Stimulated activated CD8-positive, alpha-beta memory T cell treated with anti-CD3 and anti-CD28 coated beads, Interleukin-15, amount 100 ng/mL, for 24 hours (primary cell): ENCODE measurements around the gene AQP3.
"Not testable (repeated sequence)": the region's sequence is repeated elsewhere in the genome, so short reads cannot be mapped to it uniquely, and the experiment has no call there.

Experiments
- DNase-seq: peaks from one replicate; pipeline ENCODE4 v3.0.0-alpha.2; 2020; ENCODE audit warnings: low read depth

Gene AQP3

DNA sequence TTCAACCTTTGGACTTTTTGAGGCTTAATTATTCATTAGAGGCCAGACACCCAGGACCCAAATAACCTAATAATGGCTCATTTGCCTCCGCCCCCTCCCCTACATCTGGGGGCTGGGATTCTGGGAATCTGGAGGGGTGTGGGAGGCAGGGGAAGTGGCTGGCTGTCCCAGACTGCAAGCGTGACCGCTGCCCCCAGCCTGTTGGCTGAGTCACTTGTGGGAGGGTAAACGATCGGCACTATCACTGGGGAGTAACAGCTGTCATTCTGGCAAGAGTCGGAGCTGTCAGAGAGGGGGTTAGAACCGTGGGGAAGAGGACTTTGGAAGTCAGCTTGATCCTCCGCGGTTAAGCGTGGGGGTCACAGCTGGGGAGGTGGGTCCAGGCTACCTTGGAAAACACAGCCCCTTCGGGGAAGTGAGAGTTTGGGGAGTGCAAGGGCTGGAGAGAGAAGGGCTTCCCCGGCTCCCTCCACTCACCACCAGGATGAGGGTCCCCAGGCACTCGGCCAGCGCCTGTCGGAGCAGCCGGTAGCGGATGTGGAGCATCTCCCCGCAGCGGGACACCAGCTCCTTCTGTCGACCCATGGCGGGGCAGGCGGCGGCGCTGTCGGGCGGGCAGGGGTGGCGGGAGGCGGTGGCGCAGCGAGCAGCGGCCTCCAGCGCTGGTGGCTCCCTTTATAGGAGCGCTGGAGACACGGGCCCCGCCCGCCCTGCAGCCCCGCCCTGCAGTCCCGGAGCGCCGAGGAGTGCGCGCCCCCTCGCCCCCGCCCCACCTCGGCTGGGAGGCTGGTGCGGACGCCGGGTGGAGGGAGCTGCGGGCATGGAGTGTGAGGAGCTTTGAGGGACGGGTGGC lies at the start of gene AQP3:
AQP3 (minus strand) TSS at position 648 of the 853 bp plus-strand sequence; CDS start at position 585, 63 bp downstream.
- DNase-seq = peak; percentile 32

GRCh38 chr9:33493819-33494218 lies 46.4 kb upstream of the AQP3 start:
- not testable (repeated sequence) for DNase-seq

DNA sequence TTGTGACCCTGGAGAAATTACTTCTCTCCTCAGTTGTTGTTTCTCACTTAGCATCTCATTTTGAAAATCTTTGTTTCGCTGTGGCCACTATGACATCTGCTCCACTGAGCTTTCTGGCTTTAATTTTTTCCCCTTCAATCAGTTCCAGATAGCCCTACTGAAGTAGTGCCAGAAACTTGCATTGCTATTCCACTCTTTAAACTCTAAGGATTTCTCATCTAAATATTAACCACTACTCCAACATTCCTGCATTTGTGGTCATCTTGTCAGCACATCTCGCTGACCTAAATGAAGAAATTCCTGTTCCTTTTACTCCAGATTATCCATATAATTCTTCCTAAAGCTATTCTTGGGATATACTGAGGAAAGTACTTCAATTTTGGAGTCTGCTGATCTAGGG lies 41.7 kb upstream of the AQP3 start:
- DNase-seq = no peak

GRCh38 chr9:33485312-33485711 lies 37.9 kb upstream of the AQP3 start:
- DNase-seq = not testable (repeated sequence)

GRCh38 chr9:33480976-33481375 lies 33.6 kb upstream of the AQP3 start:
- DNase-seq = no peak

GRCh38 chr9:33480106-33480505 lies 32.7 kb upstream of the AQP3 start:
- no peak for DNase-seq

DNA sequence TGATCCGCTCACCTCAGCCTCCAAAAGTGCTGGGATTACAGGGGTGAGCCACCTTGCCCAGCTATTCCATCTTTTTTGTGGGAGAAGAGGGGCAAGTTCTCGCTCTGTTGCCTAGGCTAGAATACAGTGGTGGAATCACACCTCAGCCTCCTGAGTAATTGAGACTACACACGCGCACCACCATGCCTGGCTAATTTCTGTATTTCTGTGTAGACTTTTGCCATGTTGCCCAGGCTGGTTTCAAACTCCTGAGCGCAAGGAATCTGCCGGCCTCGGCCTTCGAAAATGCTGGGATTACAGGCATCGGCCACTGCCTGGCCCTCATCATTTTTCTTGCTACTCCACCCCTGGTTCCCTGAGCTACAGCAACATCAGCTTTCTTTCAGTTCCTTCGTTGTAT lies 29.1 kb upstream of the AQP3 start:
- DNase-seq = no peak

- no peak for DNase-seq
Observed at GRCh38 chr9:33475357-33475756, 28.0 kb upstream of the AQP3 start.

GRCh38 chr9:33473643-33474352 lies 26.4 kb upstream of the AQP3 start, which contains the start of gene NOL6:
Gene NOL6, minus strand, starts transcription at chr9:33473924. Its CDS starts 82 bp downstream, at chr9:33473842.
- DNase-seq = peak; percentile 79

DNA sequence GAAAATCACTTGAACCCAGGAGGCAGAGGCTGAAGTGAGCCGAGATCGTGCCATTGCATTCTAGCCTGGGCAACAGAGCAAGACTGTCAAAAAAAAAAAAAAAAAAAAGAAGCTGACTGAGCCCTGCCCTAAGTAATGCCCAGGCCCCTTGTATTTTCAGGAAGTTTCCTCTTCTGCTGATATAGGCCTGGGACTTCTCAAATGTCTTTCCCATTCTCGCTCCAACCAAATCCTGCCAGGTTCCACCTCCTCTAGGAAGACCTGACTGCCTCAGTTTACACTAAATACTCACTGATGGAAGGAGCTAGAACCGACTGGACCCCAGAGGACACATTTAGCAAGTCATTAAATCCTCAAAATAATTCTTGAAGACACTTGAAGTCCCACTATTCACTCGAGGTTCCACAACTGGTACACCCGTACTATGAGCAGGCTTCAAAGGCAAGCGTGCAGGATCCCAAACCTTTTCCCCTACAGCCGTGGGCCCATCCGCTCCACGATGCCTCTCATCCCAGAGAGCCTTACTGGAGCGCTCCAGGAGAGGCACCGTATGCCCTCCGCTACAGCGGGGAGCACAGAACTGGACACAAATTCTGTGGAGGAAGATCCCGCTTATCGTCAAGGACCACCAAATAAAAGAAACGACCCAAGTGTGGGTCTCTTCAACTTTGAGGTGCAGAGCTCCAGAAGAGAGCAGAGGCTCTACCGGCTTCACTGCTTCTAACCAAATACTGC lies 25.7 kb upstream of the AQP3 start:
- no peak for DNase-seq

DNA sequence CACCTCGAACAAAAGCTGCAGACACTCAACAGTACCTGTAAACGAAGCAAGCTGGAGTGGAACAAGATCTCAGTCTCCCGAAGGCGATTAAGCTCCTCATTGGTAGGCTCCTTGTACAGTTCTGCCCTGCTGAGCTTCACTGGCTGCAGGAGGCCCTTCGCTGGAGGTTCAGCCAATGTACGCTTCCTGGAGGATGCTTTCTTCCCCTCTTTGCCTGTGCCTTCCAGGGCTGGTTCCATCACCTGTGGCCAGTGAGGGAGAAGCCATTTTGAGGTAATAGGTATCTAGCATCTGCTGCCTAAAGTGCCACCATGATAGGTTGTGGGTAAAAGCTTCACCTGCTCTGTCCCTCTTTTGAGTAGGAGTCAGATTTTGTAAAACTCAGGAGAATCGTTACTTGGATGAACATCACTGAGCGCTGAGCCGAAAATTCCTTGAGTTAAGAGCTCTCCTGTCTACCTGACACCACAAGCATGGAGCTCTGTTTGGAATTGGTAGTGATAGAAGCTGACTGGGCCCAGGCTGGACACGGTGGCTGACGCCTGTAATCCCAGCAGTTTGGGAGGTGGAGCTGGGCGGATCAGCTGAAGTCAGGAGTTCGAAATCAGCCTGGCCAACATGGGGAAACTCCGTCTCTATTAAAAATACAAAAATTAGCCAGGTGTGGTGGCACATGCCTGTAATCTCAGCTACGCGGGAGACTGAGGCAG lies 24.9 kb upstream of the AQP3 start:
- DNase-seq = no peak

- no peak for DNase-seq
Observed at GRCh38 chr9:33471361-33471760, 24.0 kb upstream of the AQP3 start.

DNA sequence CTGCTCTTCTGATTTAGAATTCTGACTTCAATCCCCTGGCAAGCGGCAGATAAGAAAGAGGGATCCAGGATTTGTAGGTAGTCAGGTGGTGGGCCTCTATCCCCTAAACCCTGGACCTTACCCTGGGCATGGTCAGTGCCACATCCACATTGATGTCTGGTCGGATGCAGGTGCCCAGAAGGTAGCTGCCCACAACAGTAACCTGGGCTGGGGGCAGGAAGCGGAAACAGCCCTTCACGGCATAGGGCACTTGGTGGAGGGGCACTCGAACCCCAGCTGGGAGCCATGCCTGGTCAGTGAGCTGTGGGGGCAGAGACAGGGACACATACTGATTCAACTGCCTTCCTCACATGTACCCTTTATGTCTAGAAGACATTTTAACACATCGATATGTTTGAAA lies 22.5 kb upstream of the AQP3 start:
- DNase-seq = no peak

- no peak for DNase-seq
Observed at GRCh38 chr9:33468797-33469621, 21.6 kb upstream of the AQP3 start.

- DNase-seq = no peak
Observed at GRCh38 chr9:33468215-33468730, 20.9 kb upstream of the AQP3 start.

DNA sequence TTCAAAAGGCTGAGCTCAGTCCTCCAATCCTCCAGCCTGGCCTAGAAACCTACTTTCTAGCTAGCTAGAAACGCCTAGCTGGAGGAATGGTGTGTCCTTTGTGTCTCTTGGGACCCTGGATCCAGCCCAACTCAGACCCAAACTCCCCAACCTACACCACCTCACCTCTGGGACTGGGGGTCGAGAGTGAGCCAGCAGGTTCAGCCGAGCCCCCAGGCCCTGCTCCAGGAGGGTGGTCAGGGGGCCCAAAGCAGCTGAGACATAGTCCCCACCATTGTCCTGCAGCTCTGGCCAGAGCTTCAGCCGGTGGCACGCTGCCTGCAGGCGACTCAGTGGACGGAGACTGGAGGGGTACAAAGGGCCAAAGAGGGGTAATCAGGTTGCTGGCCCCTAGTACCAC lies 20.1 kb upstream of the AQP3 start:
- no peak for DNase-seq

- peak; percentile 39 for DNase-seq
Observed at GRCh38 chr9:33466565-33467495, 19.4 kb upstream of the AQP3 start.

GRCh38 chr9:33465596-33466564 lies 18.5 kb upstream of the AQP3 start:
- DNase-seq = no peak
